ENCODE measurements around the gene NT5C2. TPM values are rescaled to one million over a fixed set of nuclear protein-coding genes. Genes with fewer than 3 reads are reported as not detected.
"Not testable (repeated sequence)": the region's sequence is repeated elsewhere in the genome, so short reads cannot be mapped to it uniquely, and the experiment has no call there.

The NT5C2 gene
- 35.5 and 37.4 TPM in 2 replicates for total RNA-seq (2014; rRNA removed; shearing (Covaris generic))
- polyA plus RNA-seq (2015; cell fraction: cytosol; rRNA removed), result 30.3 and 34.9 TPM in 2 replicates
- polyA plus RNA-seq (2015; cell fraction: nucleus; rRNA removed), result 45.4 and 52.6 TPM in 2 replicates

- in situ Hi-C loops (cut with HindIII; ENCODE audit: low pct_unique_long_range_greater_than_20kb, low sequenced_read_pairs), result no loop called here
- peak; percentile 66 for DNase-seq (ENCODE audit: low read depth, low spot score)
Observed at GRCh38 chr10:103193107-103193819, at the start of gene NT5C2. NT5C2 (minus strand) TSS chr10:103193272; CDS start chr10:103174958, 18,314 bp downstream.

DNA sequence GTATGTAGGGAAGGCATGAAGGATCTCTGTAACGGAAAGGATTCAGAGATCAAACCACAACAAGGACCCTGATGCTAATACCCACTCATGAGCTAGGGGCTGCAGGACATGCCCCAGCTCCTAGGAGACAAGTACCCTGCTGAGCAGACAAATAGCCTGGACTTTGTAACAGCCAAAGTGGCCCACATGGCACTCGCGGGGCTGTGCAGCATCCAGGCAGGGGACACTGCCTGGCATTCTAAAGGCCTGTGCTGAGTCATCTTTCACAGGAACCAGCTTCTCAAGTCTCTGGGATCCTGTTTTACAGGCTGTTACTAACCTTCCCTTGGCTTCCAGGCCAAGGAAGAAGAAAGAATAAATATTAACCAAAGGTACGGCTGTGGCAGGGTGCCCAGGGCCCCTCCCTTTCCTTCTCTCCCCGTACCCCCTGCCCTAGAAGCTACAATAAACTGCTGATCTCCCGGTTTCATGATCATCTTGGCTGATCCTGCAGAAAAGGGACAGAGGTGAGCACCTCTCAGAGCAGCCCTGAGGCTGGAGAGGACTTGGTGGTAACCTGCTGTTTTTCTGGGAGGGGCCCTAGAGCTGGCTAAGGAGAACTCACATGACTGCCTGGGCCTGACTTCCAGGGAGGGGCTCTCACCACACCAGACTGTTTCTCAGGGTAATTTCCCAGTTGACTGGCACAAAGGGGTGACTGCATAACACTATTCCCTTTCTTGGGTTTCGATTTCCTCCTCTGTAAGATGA, 48.4 kb upstream of the NT5C2 start:
- DNase-seq (ENCODE audit: low read depth, low spot score), result no peak
- in situ Hi-C loops (cut with HindIII; ENCODE audit: low pct_unique_long_range_greater_than_20kb, low sequenced_read_pairs), result no loop called here

DNA sequence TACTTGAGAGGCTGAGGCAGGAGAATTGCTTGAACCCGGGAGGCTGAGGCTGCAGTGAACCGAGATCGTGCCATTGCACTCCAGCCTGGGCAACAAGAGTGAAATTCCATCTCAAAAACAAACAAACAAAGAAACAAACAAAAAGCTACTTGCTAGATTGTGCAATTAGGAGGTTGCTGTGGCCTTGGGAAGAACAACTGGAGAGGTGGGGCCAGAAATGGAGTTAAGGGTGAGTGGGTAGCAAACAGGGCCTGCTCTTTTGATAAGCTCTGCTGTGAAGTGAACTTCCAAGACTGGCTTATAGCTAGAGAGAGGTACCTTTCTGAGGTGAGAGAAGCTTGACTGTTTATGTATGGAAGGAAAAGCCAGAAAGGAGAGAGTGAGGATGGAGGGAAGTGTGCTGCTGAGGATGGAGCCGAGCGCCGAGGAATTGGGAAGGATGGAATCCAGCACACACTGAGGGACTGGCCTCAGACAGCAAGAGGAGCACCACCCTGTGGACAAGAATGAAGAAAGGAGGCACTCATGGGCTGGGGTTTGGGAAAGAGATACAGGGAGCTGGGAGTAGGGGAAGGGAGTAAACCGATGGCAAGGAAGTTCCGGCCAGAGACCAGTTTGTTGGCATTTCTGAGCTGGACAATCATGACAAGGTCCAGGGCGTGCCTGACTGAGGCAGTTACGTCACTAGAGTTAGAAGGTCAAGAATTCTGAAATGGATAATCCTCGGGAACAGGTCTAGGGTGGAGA, 45.6 kb upstream of the NT5C2 start:
- DNase-seq (ENCODE audit: low read depth, low spot score), result peak; percentile 70
- in situ Hi-C loops (cut with HindIII; ENCODE audit: low pct_unique_long_range_greater_than_20kb, low sequenced_read_pairs), result no loop called here

- no peak for DNase-seq (ENCODE audit: low read depth, low spot score)
- in situ Hi-C loops (cut with HindIII; ENCODE audit: low pct_unique_long_range_greater_than_20kb, low sequenced_read_pairs), result no loop called here
Observed at GRCh38 chr10:103235775-103236174, 42.7 kb upstream of the NT5C2 start.

DNA sequence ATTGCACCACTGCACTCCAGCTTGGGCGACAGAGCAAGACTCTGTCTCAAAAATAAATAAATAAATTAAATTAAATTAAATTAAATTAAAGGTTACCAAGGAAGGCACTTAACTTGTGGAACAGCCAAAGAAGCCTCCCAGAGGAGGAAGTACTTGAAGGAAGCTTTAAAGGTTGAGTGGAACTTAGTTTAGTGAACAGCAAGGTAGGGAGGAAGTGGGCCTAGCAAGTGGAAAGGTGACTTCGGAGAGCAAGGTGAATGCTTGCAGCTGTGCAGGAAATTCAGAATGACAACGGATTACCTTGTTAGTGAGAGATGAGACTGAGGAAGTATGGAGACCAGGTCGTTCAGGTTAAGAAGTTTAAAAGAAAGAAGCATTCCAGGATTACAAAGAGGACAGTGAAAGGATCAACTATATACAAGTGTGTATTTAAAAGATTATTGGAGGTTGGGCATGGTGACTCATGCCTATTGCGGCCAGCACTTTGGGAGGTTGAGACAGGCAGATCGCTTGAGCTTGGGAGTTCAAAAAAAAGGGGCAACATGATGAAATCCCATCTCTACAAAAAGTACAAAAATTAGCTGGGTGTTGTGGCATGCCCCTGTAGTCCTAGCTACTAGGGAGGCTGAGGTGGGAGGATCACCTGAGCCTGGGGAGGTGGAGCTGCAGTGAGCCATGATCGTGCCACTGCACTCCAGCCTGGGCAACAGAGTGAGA, 39.9 kb upstream of the NT5C2 start:
- in situ Hi-C loops (cut with HindIII; ENCODE audit: low pct_unique_long_range_greater_than_20kb, low sequenced_read_pairs), result no loop called here
- no peak for DNase-seq (ENCODE audit: low read depth, low spot score)

- no peak for DNase-seq (ENCODE audit: low read depth, low spot score)
- in situ Hi-C loops (cut with HindIII; ENCODE audit: low pct_unique_long_range_greater_than_20kb, low sequenced_read_pairs), result no loop called here
Observed at GRCh38 chr10:103232131-103232673, 39.1 kb upstream of the NT5C2 start.

DNA sequence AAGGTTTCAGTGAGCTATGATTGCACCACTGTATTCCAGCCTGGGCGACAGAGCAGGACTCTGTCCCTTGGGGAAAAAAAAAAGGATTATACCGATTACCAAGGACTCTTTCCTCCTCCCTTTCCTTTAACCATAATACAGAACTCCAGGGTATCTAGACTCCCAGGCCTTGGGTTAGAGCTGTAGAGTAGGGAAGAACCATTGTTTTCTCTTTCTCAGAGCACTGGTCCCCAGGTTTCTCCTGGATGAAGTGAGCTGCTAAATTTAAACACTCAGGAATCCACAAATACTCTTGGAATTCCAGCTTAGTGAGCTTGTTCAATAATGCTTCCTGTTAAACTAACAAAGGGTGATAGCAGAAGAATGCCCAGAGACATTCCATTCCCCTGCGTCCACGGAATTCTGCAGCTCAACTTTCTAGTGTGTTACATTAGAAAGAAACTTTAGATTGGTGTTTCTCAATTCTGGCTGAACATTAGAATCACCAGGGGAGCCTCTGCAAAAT, 38.0 kb upstream of the NT5C2 start:
- in situ Hi-C loops (cut with HindIII; ENCODE audit: low pct_unique_long_range_greater_than_20kb, low sequenced_read_pairs), result no loop called here
- DNase-seq (ENCODE audit: low read depth, low spot score), result peak; percentile 46

DNA sequence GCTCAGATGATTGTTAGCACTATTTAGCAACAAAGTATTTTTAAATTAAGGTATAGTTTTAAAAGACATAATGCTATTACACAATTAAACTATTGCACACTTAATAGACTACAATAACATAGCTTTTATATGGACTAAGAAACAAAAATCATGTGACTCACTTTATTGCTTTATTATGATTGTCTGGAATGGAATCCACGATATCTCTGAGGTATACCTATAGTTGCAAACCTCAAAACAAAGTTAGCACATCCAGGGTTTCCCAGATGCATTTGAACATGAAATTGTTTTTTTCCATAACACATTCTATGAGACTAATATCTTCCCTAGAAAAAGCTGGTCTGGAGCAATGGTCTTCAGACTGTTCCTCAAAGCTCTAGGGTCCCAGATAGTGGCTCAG, 34.3 kb upstream of the NT5C2 start:
- in situ Hi-C loops (cut with HindIII; ENCODE audit: low pct_unique_long_range_greater_than_20kb, low sequenced_read_pairs), result no loop called here
- DNase-seq (ENCODE audit: low read depth, low spot score), result no peak

- no peak for DNase-seq (ENCODE audit: low read depth, low spot score)
- in situ Hi-C loops (cut with HindIII; ENCODE audit: low pct_unique_long_range_greater_than_20kb, low sequenced_read_pairs), result no loop called here
Observed at GRCh38 chr10:103225939-103226338, 32.9 kb upstream of the NT5C2 start.

GRCh38 chr10:103224721-103225120, 31.6 kb upstream of the NT5C2 start:
- in situ Hi-C loops (cut with HindIII; ENCODE audit: low pct_unique_long_range_greater_than_20kb, low sequenced_read_pairs); DNase-seq (ENCODE audit: low read depth, low spot score): not testable (repeated sequence)

GRCh38 chr10:103224133-103224532, 31.1 kb upstream of the NT5C2 start:
- no peak for DNase-seq (ENCODE audit: low read depth, low spot score)
- in situ Hi-C loops (cut with HindIII; ENCODE audit: low pct_unique_long_range_greater_than_20kb, low sequenced_read_pairs), result no loop called here

- in situ Hi-C loops (cut with HindIII; ENCODE audit: low pct_unique_long_range_greater_than_20kb, low sequenced_read_pairs); DNase-seq (ENCODE audit: low read depth, low spot score): not testable (repeated sequence)
Observed at GRCh38 chr10:103216362-103216761, 23.3 kb upstream of the NT5C2 start.

- in situ Hi-C loops (cut with HindIII; ENCODE audit: low pct_unique_long_range_greater_than_20kb, low sequenced_read_pairs), result no loop called here
- DNase-seq (ENCODE audit: low read depth, low spot score), result no peak
Observed at GRCh38 chr10:103215601-103216000, 22.5 kb upstream of the NT5C2 start.

- in situ Hi-C loops (cut with HindIII; ENCODE audit: low pct_unique_long_range_greater_than_20kb, low sequenced_read_pairs); DNase-seq (ENCODE audit: low read depth, low spot score): not testable (repeated sequence)
Observed at GRCh38 chr10:103210262-103210661, 17.2 kb upstream of the NT5C2 start.

DNA sequence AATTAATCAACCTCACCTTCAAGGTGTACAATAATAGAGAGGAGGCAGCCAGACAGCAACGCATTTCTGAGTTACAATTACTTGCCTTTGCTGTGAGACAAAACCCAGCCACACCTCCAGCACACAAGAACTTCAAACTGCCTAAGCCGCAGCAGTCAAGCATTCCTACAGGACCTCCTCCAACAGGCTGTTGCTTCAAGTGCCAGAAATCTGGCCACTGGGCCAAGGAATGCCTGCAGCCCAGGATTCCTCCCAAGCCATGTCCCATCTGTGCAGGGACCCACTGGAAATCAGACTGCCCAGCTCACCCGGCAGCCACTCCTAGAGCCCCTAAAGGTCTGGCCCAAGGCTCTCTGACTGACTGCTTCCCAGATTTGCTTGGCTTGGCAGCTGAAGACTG, 14.6 kb upstream of the NT5C2 start:
- in situ Hi-C loops (cut with HindIII; ENCODE audit: low pct_unique_long_range_greater_than_20kb, low sequenced_read_pairs); DNase-seq (ENCODE audit: low read depth, low spot score): not testable (repeated sequence)

GRCh38 chr10:103207141-103207540, 14.1 kb upstream of the NT5C2 start:
- no peak for DNase-seq (ENCODE audit: low read depth, low spot score)
- in situ Hi-C loops (cut with HindIII; ENCODE audit: low pct_unique_long_range_greater_than_20kb, low sequenced_read_pairs), result no loop called here

- in situ Hi-C loops (cut with HindIII; ENCODE audit: low pct_unique_long_range_greater_than_20kb, low sequenced_read_pairs); DNase-seq (ENCODE audit: low read depth, low spot score): not testable (repeated sequence)
Observed at GRCh38 chr10:103206715-103207114, 13.6 kb upstream of the NT5C2 start.
